Upper lobe of left lung (tissue), 6 donors: ENCODE results near the gene LAMP1. TPM values are rescaled to one million over a fixed set of nuclear protein-coding genes. Genes with fewer than 3 reads are reported as not detected.
"Not testable (repeated sequence)": the region's sequence is repeated elsewhere in the genome, so short reads cannot be mapped to it uniquely, and the experiment has no call there.

ENCODE experiments used
- ATAC-seq, 2 donors: fragments of 200-7000 bp; cut with Tn5 transposase; one replicate each; pipeline ENCODE4 v1.9.1; 2022; ENCODE audit warnings: mild to moderate bottlenecking in 2 of 2, moderate library complexity in 2 of 2; ENCODE audit not compliant: low FRiP score in 2 of 2
- DNase-seq, 2 donors: peaks; one replicate each; pipeline ENCODE4 v3.0.0-alpha.2; 2019 to 2020
- H3K27ac ChIP-seq, 4 donors: fragments of 200-600 bp; sonication (generic); one replicate each; pipeline ENCODE4 v1.5.1; 2016 to 2019
- H3K27me3 ChIP-seq, 4 donors: fragments of 200-600 bp; sonication (generic); one replicate each; pipeline ENCODE4 v1.5.1; 2017 to 2019
- H3K36me3 ChIP-seq, 4 donors: fragments of 200-600 bp; sonication (generic); one replicate each; pipeline ENCODE4 v1.5.1; 2016 to 2019
- H3K4me1 ChIP-seq, 4 donors: fragments of 200-600 bp; sonication (generic); one replicate each; pipeline ENCODE4 v1.5.1; 2018 to 2019
- H3K4me3 ChIP-seq, 4 donors: fragments of 200-600 bp; sonication (generic); one replicate each; pipeline ENCODE4 v1.5.1; 2017 to 2019; ENCODE audit warnings: mild to moderate bottlenecking in 2 of 4, moderate library complexity in 1 of 4
- H3K9me3 ChIP-seq, 4 donors: fragments of 200-600 bp; sonication (generic); one replicate each; pipeline ENCODE4 v1.5.1; 2018 to 2019
- EP300 ChIP-seq, 4 donors: sonication (generic); formaldehyde crosslinking; IDR thresholded peaks; one replicate each; pipeline ENCODE4 v1.5.1; 2017; ENCODE audit warnings: antibody characterized with exemption in 4 of 4, control low read depth in 2 of 4
- POLR2A ChIP-seq, 4 donors: fragments of 450-650 bp; IDR thresholded peaks; one replicate each; pipeline ENCODE4 v1.5.1; 2016 to 2017; ENCODE audit warnings: antibody characterized with exemption in 4 of 4, mild to moderate bottlenecking in 2 of 4
- POLR2AphosphoS5 ChIP-seq, 2 donors: sonication (generic); formaldehyde crosslinking; IDR thresholded peaks; one replicate each; pipeline ENCODE4 v1.5.1; 2017; ENCODE audit warnings: antibody characterized with exemption in 2 of 2
- WGBS, 2 donors: methylation state at CpG; one replicate each; pipeline ENCODE4 v1.1.5; 2017 to 2018; 5-methylcytosine and 5-hydroxymethylcytosine counted together
- total RNA-seq, 6 donors: library from RNA; depleted of rRNA in 4 of 6; stranded (reverse); fragments of >200 nt in 4 of 6; gene quantifications; one replicate each; pipeline versions ENCODE4 v1.1.0 to v1.2.1, GENCODE V29; 2016 to 2021
- TF ChIP-seq, protein P1 (sequence below), 6 experiments: fragments of 450-650 bp in 4 of 6; fragments of 200-600 bp in 2 of 6; sonication (generic) in 2 of 6; IDR thresholded peaks; one replicate each; pipeline ENCODE4 v1.5.1; 2016 to 2019; ENCODE audit warnings: antibody characterized with exemption in 6 of 6
- donor health status: DM: no; HTN: no; CAD: no; lungs with moderate emphysema.
- donor health status: DM: no; HTN: yes; CAD: no; lungs with severe emphysema.

The LAMP1 gene
- total RNA-seq, 6 donors from 2014 or later, result 80.7 to 394 (median 236) TPM

DNA sequence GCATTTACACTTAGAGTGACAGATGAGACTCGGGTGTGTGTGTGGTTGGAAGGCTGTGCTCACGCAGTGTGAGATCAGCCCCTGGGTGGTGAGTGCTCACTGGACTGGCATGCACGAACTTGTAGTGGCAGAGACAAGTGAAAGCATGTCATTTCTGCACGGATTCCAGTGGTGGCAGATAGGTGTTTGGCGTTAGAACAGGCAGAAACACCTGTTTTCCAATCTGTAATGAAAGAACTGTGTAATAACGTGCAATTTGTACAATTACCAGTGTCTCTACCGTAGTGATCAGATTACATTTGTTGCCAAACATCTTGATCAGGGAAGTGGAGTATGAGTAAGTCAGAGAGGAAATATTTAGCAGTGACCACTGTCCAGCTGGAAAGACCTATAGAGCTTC, 8.2 kb downstream of the LAMP1 start:
- Histone ChIP-seq H3K36me3 (peaks cover 7 to 28% (median 10%) of the 10 kb centered on the region in 4 donors), H3K27me3 (no peaks in the 10 kb centered on the region), H3K9me3 (no peaks in the 10 kb centered on the region), H3K4me3 (no peak overlapping the region), H3K4me1 (peaks cover 0 to under 1% (median 0%) of the 10 kb centered on the region in 4 donors), H3K27ac (no peak overlapping the region)
- no peak for DNase-seq
- 62% methylated on average over 7 of the region's 7 CpGs for WGBS, 2 donors
- no peak for ATAC-seq
- no peak for TF ChIP-seq POLR2AphosphoS5 (IDR thresholded peaks at IDR 0.05)
- TF ChIP-seq, protein P1, sequence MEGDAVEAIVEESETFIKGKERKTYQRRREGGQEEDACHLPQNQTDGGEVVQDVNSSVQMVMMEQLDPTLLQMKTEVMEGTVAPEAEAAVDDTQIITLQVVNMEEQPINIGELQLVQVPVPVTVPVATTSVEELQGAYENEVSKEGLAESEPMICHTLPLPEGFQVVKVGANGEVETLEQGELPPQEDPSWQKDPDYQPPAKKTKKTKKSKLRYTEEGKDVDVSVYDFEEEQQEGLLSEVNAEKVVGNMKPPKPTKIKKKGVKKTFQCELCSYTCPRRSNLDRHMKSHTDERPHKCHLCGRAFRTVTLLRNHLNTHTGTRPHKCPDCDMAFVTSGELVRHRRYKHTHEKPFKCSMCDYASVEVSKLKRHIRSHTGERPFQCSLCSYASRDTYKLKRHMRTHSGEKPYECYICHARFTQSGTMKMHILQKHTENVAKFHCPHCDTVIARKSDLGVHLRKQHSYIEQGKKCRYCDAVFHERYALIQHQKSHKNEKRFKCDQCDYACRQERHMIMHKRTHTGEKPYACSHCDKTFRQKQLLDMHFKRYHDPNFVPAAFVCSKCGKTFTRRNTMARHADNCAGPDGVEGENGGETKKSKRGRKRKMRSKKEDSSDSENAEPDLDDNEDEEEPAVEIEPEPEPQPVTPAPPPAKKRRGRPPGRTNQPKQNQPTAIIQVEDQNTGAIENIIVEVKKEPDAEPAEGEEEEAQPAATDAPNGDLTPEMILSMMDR (IDR thresholded peaks at IDR 0.05), result no peak
- TF ChIP-seq POLR2A (IDR thresholded peaks at IDR 0.05), result no peak

DNA sequence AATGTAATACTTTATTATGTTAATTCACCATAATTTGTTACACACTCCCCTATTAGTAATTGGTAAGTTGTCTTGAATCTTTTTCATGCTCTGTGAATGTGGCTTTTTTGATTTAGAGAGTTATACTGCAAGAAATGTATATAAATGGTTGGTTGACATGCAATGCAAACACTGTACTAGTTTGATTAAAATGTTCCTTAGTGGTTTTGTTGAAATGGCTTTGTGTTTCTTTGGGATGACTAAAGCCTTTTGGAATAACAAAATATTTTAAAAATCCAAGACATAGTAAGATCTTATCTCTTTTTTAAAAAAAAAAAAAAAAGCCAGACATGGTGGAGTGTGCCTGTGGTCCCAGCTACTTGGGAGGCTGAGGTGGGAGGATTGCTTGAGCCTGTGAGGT, 10.5 kb downstream of the LAMP1 start:
- DNase-seq, result no peak
- Histone ChIP-seq H3K9me3 (no peaks in the 10 kb centered on the region), H3K27ac (no peak overlapping the region), H3K36me3 (peaks cover 21 to 51% (median 32%) of the 10 kb centered on the region in 4 donors), H3K4me1 (no peaks in the 10 kb centered on the region), H3K27me3 (no peaks in the 10 kb centered on the region), H3K4me3 (no peak overlapping the region)
- ATAC-seq, result no peak
- TF ChIP-seq EP300 (IDR thresholded peaks at IDR 0.05), result no peak
- no peak for TF ChIP-seq POLR2AphosphoS5 (IDR thresholded peaks at IDR 0.05)
- TF ChIP-seq POLR2A (IDR thresholded peaks at IDR 0.05), result no peak
- TF ChIP-seq, protein P1 (IDR thresholded peaks at IDR 0.05), result no peak

DNA sequence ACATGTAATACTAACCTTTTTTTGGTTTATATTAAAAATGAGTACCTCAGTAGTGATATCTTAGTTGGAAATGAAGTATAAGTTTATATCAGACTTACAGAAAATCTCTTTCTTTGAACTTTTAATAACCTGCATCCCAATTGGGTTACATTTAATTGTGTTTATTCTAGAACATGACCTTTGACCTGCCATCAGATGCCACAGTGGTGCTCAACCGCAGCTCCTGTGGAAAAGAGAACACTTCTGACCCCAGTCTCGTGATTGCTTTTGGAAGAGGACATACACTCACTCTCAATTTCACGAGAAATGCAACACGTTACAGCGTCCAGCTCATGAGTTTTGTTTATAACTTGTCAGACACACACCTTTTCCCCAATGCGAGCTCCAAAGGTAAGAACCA, 12.4 kb downstream of the LAMP1 start:
- DNase-seq, result no peak
- TF ChIP-seq EP300 (IDR thresholded peaks at IDR 0.05) (no peak), POLR2AphosphoS5 (IDR thresholded peaks at IDR 0.05) (no peak), POLR2A (IDR thresholded peaks at IDR 0.05) (no peak)
- TF ChIP-seq, protein P1 (IDR thresholded peaks at IDR 0.05), result no peak
- peaks cover 21 to 56% (median 39%) of the 10 kb centered on the region in 4 donors for H3K36me3 ChIP-seq
- no peaks in the 10 kb centered on the region for H3K4me1 ChIP-seq
- WGBS, 2 donors, result 93 to 95% methylated on average over 6 of the region's 6 CpGs
- H3K9me3 ChIP-seq, result no peaks in the 10 kb centered on the region
- H3K27me3 ChIP-seq, result no peaks in the 10 kb centered on the region
- no peak overlapping the region for H3K4me3 ChIP-seq
- ATAC-seq, result no peak
- no peak overlapping the region for H3K27ac ChIP-seq

DNA sequence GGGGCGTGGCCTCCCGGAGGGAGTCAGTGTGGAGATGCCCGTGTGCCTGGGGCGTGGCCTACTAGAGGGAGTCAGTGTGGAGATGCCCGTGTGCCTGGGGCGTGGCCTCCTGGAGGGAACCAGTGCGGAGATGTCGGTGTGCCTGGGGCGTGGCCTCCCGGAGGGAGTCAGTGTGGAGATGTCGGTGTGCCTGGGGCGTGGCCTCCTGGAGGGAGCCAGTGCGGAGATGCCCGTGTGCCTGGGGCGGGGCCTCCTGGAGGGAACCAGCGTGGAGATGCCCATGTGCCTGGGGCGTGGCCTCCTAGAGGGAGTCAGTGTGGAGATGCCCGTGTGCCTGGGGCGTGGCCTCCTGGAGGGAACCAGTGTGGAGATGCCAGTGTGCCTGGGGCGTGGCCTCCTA, 17.1 kb downstream of the LAMP1 start:
- H3K36me3 ChIP-seq, result peaks cover 22 to 72% (median 63%) of the 10 kb centered on the region in 4 donors
- H3K4me1 ChIP-seq, H3K9me3 ChIP-seq, H3K27ac ChIP-seq, ATAC-seq, H3K27me3 ChIP-seq, H3K4me3 ChIP-seq, DNase-seq: not testable (repeated sequence)
- WGBS, 2 donors, result 89 to 90% methylated on average over 17 to 20 of the region's 20 CpGs

DNA sequence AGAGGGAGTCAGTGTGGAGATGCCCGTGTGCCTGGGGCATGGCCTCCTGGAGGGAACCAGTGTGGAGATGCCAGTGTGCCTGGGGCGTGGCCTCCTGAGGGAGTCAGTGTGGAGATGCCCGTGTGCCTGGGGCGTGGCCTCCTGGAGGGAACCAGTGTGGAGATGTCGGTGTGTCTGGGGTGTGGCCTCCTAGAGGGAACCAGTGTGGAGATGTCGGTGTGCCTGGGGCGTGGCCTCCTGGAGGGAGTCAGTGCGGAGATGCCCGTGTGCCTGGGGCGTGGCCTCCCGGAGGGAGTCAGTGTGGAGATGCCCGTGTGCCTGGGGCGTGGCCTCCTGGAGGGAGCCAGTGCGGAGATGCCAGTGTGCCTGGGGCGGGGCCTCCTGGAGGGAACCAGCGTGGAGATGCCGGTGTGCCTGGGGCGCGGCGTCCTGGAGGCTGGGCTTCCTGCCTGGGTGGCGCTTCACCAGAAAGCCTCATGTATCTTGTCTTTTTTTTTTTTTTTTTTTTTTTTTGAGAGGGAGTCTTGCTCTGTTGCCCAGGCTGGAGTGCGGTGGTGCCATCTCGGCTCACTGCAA, 17.9 kb downstream of the LAMP1 start:
- H3K9me3 ChIP-seq, DNase-seq, H3K4me1 ChIP-seq, ATAC-seq, H3K27me3 ChIP-seq, H3K4me3 ChIP-seq, H3K27ac ChIP-seq: not testable (repeated sequence)
- peaks cover 25 to 75% (median 65%) of the 10 kb centered on the region in 4 donors for H3K36me3 ChIP-seq
- 92% methylated on average over 14 to 19 of the region's 23 CpGs for WGBS, 2 donors

DNA sequence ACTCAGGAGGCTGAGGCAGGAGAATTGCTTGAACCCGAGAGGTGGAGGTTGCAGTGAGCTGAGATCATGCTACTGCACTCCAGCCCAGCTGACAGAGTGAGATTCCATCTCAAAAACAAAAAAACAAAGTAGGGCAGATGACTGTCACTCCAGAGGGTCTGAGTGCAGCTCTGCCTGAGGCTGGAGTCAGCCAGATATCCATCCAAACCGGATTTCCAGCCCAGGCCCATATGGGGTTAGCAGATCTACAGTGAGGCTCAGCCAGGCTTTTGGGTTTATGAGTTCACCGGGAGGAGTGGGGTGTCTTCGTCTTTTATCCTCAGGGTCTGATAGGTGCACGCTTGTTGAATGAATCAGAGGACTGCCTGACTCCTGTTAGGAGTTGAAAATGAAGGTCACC, 19.0 kb downstream of the LAMP1 start:
- WGBS, 2 donors, result 91 to 97% methylated on average over 5 of the region's 5 CpGs
- Histone ChIP-seq H3K4me1 (no peaks in the 10 kb centered on the region), H3K27ac (no peak overlapping the region), H3K9me3 (no peaks in the 10 kb centered on the region), H3K27me3 (no peaks in the 10 kb centered on the region), H3K36me3 (peaks cover 25 to 75% (median 65%) of the 10 kb centered on the region in 4 donors), H3K4me3 (no peak overlapping the region)
- DNase-seq (no peak), ATAC-seq (no peak)
- TF ChIP-seq, protein P1 (IDR thresholded peaks at IDR 0.05), result no peak
- TF ChIP-seq POLR2A (IDR thresholded peaks at IDR 0.05) (no peak), POLR2AphosphoS5 (IDR thresholded peaks at IDR 0.05) (no peak), EP300 (IDR thresholded peaks at IDR 0.05) (no peak)
